GM18520 (cell line): ENCODE measurements around the gene DLX4.

ENCODE experiments used
- ATAC-seq: cut with Tn5 transposase; IDR thresholded peaks from one replicate; pipeline ENCODE4 v1.9.1; 2021; ENCODE audit not compliant: unreplicated experiment

DLX4 gene

DNA sequence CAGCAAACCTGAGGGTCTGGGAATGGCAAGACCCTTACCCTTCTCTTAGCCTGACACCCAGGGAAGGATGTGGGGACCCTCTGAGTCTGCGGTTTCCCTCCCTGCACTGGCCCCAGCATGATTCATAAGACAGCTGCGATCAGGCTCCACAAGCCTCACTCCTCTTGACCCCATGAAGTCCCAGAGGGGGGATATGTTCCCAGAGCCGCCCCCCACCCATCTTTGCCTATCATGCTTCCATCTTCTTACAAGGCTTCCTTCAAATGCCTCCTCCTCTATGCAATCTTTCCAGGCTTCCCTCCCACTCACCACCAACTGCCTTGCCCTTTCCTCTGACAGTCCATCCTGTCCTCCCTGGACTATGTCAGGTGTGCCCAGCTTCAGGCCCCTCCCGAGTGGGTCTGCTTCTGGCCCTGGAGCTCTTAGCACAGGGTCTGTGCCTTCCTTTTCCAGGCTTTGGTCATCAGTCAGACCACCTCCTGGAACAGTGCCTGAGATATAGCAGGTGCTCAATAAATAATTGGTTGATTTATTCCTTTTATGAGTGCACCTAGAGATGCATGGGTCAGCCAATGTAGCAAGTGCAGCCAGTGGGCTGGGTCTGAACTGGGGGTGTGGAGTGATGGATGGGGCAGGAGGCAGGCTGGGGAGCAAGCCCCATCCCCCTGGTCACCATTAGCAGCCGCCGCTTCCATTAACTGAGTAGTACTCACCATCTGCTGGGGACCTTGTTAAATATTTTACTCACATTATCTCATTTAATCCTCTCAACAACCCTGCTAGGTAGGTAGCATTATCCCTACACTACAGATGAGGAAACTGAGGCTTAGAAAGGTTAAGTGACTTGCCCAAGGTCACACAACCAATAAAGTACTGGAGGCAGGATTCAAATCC lies 17.7 kb downstream of the DLX4 start:
- ATAC-seq = no peak

DNA sequence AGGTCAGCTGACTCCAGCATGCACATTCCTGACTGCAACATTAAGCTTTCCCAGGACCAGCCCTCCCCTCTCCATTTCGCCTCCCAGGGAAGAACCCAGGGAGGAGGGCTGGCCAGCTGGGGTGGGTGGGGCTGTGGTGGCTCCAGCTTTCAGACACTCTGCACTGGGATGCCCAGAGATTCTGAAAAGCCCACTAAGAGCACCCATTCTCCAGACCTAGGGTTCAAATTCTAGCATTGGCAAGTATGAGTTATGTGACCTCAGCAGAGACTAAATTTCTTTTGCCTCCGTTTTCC lies 18.2 kb downstream of the DLX4 start:
- no peak for ATAC-seq

DNA sequence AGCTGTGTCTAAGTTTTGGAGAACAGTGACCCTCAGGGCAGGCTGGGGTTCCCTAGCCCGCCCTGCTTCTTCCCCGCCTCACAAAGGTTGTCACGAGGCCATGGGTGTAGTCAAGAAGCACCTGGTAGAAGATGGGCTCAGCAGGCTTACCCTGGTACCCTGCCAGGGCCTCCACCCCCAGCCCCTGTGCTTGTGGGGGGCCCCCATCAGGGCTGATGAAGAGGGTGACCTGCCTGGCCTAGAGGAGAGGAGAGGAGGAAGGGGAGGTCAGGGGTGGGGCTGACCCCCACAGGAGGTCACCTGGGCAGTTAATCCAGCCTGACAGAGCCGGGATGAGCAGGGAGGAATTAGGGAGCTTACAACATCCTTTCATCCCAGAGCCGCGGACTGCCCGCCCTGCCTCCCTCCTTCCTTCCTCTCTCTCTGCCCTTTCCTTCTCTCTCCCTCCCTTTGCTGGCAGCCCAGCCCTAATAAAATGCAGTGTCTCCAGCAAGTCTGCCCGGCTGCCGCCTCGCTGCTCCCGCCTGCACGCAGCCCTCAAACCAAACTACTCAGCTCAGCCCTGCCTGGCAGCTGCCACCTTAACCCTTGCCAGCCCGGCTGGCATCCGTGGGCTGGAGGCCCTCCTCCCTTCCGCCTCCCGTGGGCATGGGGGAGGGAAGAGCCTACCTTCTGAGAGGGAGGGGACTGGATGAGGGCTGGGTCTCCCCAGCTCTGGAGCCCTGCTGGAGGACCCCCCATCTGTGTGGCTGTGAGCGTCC lies 18.9 kb downstream of the DLX4 start:
- no peak for ATAC-seq

DNA sequence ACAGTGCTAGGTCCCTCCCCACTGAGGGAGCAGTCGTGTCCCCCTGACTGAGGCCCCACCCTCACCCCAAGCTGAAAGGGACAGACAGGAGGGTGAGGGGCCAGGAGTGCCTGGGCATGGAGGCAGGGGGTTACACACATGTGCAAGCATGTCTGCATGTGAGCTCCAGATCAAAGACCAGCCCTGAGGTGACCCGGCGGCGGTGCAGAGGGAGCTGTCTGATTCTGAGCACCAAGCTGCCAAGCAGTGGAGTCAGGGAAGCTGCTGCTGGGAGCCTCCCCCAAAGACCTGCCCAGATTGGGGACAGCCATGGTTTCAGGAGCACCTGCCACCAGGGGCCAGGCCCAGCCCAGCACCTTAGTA lies 20.5 kb downstream of the DLX4 start:
- ATAC-seq = no peak

DNA sequence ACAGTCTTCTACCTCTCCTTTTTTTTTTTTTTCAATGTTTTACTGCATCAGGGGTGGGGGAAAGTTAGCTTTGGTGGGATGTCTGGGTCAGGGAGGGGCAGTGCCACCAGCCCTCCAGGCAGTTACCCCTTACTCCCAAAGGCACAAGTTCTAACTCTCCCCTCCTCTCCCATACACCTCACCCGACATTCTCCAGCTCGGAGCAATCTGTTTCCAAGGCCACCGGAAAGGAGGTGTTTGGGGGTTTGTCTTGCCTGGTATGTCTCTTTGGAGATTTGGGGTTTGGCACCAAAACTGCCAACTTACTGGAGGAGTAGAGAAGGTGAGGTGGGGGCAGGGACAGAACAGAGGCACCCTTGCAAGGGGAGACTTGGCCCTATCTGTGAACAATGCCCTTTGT lies 21.3 kb downstream of the DLX4 start:
- no peak for ATAC-seq

DNA sequence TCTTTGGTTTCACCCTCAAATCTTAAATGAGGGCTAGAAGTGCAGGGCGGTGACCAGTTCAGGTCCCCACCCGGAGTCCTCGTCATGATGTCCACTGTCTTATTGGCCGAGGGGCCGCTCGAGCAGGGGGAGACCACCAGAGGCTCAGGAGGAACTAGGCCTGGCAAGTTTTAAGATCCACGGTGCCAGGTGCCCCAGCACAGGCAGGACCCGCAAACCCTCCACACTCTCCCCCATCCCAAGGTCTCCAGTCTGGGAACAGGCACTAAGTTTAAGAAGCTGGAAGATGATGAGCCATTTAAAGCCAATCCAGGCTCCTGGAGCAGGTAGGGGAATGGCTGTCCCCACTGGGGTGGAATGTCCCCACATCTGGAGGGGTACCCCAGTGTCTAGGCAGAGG lies 21.9 kb downstream of the DLX4 start:
- no peak for ATAC-seq

DNA sequence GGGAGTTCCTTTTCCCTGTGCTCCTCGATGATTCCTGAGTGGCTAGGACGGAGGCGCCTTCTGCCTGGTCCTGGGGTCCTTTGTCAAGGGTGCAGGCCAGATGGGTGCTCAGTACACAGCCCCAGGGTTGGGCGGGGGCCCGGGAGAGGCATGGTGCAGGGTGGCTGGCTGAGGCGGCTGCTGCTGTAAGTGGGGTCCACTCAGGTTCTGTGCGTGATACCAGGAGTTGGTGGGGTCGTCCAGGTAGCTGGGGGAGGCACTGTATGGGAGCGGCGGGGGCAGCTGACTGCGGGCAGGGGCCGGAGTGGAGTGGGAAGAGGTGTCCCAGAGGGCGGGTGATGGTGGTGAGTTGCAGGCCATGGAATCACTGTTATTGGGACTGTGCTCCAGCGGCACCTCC lies 22.4 kb downstream of the DLX4 start:
- no peak for ATAC-seq

DNA sequence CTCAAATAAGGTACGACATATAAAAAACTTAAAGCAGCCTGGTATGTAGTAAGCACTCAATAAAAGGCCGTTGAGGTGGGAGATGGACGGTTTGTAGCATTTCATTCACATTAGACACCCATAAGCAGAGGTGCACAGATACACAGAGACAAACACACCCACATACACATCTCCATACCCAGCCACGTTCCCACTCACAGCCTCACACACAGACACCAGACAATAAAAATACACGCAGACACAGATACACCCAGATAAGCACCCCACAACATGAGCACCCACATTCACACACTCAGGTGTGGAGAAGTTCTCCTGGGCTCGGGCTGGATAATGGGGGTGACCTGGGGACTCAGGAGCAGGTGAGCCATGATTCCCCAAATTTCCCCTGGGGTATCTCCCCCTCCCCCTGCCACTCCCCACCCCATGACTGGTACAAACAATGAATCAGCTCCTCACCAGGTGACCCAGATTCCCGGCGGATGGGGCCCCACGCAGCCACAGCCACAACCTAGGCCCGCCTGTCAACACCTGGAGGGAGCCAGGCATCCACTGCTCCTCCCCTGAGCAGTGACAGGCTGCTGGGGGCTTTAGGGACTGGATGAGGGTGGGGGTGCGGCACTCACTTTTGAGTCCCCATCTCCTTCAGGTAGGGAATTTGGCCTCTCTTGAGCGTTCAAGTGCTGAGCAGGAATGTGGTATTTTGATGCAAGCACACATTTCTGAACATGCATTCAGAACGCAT lies 23.4 kb downstream of the DLX4 start:
- ATAC-seq = no peak

DNA sequence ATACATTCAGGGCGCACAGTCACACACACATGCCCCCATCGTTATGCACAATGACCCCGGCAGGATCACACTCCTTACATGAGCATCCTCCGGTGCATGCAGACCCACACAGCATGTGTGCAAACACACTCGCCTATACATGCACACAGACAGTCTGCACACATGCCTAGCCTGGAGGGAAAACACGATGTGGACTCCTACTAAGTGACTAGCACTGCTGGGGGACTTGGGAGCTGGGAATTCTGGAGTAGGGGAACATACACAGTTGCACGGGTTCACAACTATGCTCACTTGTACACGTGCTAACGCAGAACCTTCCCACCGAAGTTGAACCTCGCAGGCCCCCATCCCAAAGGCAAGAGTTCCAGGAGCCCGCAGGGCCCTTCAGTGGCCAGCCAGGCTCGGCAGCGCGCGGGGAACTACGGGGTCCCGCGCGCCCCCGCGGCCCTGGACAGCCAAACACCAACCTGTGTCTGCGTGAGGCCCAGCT lies 24.0 kb downstream of the DLX4 start:
- ATAC-seq = no peak

DNA sequence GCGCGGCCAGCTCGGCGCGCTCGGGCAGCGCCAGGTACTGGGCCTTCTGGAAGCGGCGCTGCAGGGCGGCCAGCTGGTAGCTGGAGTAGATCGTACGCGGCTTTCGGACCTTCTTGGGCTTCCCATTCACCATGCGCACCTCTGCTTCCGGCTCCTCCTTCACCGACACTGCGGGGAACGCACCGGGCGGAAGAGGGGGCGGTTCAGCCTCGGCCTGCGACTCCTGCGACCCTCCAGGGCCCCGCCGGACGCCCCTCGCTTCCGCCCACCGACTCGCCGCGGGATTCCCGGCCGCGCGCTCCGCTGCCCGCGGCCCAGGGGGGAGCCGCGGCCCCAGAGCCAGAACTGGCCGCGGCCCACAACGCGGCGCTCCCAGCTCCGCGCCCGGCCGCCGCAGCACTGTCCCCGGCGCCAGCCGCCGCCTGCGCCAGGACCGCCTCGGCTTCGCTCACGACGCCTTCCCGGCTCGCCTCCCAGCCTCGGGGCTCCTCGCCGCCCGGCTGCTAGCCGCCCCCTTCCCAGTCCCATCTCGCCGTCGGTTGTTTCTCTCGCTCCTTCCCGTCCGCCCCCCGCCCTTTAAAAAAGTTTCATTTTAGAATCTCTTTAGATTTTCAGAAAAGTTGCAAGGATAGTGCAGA lies 24.6 kb downstream of the DLX4 start:
- no peak for ATAC-seq

DNA sequence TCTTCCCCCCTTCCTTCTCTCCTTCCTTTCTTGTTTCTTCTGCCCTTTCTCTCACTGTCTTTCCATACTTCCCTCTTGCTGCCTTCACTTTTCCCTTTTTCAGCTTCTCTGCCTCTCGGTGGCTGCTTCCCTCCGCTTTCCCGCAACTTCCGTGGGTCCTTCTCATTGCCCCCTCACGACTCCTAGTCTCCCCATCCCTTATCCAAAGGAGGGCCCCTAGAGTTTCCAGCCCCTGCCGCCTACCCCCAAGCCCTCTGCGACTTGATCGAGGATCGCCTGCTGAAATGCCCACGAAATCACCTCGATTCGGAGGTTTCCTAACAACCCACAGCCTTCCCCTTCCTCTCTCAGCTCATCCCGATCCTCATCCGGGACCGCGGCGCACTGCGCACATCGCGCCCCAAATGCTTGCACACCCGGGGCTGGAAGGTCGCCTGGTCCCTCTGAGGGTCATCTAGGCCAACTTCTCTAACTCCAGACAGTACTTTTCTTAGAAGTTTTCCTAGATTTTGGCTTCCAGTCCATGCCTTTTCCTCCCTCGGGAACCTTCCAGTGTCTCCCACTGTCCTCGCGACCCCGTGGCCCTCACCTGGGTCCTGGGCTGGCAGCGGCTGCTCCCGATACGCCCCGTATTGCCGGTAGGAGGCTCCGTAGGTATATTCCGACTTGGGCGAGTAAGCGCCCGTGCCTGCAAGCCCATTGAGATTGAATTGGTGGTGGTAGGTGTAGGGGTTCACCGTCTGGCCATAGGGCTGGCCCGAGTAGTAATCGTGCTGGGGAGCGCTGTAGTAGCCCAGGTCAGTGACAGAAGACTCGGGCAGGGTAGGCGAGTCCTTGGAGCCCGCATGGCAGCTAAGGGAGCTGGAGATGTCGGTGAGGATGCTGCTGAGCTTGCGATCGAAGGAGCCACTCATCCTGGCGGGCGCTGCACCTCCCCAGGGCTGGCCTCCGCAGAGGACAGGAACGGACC lies 25.4 kb downstream of the DLX4 start:
- no peak for ATAC-seq

DNA sequence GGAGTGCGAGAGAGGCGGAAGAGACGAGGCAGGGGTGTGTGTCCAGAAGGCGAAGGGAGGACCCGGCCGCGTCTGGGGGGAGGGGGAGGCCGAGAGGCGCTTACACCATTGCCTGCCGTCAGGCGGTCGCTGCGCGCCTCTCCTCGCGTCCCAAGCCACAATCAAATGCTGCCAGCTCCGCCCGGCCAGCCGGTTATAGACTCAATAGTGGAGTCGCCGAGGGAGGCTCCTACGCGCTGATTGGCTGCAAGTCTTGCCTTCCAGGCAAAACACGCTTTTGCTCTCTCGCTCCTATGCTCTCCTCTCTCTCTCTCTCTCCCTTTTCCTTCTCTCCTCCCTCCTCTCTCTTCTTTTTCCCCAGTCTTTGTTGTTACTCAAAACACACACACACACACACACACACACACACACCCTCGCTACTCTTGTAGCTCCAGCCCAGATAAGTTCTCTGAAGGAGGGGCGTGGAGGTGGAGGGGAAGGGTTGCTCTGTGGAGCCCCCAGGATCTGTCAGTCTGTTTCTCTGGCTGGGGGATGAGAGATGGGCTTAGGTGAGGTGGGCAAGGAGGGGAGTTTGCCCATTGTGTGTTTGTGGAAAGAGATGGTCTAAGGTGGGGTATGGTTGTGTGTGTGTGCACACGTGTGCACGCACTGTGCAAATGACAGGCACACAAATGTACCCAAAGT lies 26.2 kb downstream of the DLX4 start, which contains the start of gene DLX3:
DLX3 (minus strand) TSS at position 170 of the 684 bp plus-strand sequence. CDS start 226 bp downstream, outside the sequence.
- ATAC-seq = no peak

DNA sequence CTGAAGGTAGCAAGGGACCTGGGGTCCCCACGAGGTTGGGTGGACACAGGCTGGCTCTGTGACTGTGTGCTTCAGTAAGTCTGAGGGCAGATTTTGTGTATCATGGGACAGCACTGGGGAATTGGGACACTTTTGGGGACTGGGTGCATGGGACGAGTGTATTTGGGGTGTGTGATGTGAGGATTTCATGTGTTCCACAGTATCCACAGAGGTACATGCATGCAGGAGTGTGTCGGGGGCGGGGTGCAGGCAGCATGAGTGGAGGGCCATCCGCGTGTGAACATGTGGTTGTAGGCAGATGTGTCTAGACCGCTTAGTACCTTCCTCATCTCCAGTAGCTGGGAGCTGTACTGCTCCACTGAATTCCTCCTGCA lies 27.1 kb downstream of the DLX4 start:
- ATAC-seq = no peak

DNA sequence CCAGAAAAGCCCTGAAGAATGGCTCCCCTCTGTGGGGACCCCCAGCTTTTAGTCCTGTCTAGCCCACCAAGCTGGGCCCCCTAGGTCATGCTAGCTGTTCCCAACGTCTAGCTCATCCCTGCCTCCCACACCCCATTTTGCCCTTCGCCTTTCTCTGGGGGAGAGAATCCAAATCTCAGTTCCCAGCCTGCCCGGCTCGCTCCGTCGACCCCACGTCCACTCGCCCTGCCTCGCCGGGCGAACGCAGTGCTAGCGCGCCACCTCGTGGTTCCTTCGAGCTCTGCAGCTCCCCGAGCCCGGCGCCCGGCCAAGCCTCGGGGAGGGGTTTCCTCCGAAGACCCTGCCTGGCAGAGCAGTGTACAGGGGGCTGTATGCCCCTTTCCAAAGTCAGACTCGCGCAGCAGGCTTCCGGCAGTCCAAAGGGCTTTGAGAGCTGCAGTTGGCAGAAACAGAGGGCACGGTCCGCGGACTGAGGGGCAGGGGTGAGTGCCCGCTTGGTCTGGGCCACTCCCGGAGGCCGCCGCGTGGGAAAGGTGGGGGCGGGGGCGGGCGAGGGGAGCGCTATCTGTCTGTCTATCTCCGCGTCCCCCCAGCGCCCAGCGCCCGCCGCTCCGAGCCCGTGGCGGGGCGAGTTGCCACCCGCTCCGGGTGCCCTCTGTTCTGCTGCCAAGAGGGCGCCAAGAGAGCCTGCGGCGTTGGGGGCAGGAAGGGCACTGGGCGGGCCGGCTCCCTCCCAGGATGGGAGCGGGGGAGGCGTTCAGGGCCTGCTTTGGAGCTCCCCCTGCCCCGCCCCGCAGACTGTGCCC lies 27.7 kb downstream of the DLX4 start:
- no peak for ATAC-seq

DNA sequence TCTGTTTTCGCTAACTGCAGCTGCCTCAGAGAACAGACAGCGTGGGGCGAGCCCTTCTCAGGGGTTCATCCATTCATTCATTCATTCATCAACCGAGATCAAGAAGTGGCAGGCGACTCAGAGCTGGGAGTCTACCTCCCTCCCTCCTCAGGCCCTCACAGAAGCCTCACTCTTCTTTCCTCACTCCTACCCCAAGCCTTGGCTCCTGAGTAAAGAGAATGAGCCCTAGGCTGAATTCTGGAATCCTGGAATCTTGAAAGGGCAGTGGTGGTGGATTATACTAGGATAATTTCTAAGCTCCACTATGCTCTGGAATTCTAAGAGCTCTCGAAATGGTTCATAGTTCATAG lies 28.3 kb downstream of the DLX4 start:
- no peak for ATAC-seq

DNA sequence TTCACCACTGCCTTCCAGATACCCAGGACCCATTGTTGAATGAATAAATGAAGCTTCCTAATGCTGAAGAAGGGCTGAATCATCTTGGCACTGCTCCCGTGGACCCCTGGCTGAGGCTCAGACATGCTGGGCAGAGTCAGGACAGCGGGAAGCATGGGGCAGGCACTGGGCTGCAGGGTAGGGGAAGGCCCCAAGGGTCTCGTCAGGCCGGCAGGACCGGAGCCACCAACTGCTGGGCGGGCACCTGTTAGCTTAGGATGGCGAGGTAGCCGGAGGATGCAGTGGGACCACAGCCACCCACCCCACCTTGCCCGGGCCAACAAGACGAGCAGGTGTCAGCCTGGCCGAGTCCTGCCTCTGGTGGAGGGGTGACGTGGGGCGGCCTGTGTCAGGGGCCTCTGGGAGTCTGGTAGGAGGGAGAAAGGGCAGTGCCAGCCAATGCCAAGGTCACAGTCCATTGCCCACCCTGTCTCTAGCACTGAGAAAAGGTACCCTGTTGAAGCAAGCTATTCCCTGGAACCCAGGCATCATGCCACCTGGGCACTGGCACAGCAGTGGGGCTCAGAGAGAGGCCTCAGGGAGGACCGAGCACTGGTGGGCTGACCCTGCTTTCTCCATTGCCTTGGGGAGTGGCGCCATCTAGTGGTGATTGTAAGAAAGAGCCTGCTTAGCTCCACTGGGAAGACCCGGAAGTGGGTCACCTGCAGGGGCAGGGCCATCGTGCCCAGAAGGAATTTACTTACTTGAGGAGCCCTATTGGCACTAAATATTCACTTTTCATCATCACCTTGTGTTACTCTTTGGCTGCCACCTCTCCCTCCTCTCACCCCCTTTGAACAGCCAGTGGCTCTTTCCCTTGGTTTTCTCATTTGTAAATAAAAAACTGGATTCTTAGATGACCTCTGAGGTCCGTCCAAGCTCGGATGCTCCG lies 29.0 kb downstream of the DLX4 start:
- no peak for ATAC-seq

DNA sequence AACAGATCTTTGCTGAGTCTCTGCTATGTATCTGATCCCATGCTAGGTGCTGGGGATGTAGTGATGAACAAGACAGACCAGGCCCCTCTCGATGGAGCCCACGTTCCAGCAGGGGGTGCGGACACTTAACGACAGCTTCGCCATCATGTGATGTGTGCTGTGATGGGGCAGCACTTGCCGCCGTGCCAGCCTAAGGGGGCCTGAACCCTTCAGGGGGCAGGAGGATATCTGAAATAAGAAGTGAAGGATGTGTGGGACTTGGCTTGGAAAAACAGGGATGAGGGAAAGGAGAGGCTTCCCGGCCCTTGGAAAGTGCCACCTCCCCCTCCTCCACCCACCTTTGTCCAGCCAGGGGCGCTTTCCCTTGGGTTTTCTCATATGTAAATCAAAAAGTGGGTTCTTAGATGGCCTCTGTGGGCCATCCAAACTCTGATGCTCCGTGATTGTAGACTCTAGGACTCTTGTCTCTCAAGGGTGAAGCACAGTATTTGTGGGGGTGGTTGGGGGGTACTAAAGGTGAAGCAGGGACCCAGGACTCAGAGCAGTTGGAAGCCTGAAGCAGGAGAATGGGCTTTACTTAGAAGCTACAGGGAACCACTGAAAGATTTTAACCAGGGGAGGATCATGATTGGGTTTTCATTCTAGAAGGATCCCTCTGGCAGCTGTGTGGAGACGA lies 30.0 kb downstream of the DLX4 start:
- ATAC-seq = no peak
